ENCODE measurements around the gene SLC12A8.

DNA sequence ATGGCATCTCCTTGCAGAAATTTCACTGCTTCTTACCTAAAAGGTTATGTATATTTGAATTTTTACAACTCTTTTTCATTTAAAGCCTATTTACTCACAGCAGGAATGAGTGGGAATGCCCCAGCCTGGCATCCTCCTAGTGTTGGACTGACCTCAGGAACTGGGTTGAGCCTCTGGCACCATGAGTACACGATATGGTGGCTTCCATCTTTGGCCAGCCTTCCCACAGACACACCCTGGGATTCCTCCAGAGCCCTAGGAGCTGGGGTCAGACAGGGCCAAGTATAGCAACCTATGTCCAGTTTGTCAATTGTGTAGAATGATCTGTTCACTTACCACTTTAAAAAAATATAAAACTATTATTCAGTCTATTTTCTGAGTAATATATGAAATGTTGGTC lies 99.6 kb downstream of the SLC12A8 start:
- TF ChIP-seq, protein P1, sequence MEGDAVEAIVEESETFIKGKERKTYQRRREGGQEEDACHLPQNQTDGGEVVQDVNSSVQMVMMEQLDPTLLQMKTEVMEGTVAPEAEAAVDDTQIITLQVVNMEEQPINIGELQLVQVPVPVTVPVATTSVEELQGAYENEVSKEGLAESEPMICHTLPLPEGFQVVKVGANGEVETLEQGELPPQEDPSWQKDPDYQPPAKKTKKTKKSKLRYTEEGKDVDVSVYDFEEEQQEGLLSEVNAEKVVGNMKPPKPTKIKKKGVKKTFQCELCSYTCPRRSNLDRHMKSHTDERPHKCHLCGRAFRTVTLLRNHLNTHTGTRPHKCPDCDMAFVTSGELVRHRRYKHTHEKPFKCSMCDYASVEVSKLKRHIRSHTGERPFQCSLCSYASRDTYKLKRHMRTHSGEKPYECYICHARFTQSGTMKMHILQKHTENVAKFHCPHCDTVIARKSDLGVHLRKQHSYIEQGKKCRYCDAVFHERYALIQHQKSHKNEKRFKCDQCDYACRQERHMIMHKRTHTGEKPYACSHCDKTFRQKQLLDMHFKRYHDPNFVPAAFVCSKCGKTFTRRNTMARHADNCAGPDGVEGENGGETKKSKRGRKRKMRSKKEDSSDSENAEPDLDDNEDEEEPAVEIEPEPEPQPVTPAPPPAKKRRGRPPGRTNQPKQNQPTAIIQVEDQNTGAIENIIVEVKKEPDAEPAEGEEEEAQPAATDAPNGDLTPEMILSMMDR (IDR thresholded peaks at IDR 0.05 in 8 of 11, conservative IDR thresholded peaks at IDR 0.05 in 3 of 11): no peak
- TF ChIP-seq POLR2A (IDR thresholded peaks at IDR 0.05) (no peak), POLR2AphosphoS5 (IDR thresholded peaks at IDR 0.05) (no peak)
